A673 (cell line): Measurements from ENCODE around the gene VAV2. TPM values are rescaled to one million over a fixed set of nuclear protein-coding genes. Genes with fewer than 3 reads are reported as not detected.

Experiments
- BruUV-seq: library from RNA; stranded (reverse); fragments of 400-500 nt; replicated peaks from 2 replicates; lab custom pipeline; 2021; lab: Mats Ljungman, UMichigan
- CTCF ChIA-PET: fragments of 300-600 bp; sonication (Branson Sonifier 250); formaldehyde crosslinking; loops from one replicate; lab custom pipeline; 2022; ENCODE audit warnings: antibody characterized with exemption; lab: Charles Lee
- POLR2A ChIA-PET: fragments of 300-600 bp; sonication (Branson Sonifier 250); formaldehyde crosslinking; loops from one replicate; lab custom pipeline; 2022; ENCODE audit warnings: antibody characterized with exemption; ENCODE audit not compliant: low non-redundant PET; lab: Charles Lee
- DNase-seq: peaks from one replicate; pipeline ENCODE4 v3.0.0-alpha.2; 2015; ENCODE audit warnings: low spot score
- H3K27ac ChIP-seq: fragments of 200-600 bp; sonication (generic); 2 replicates; pipeline ENCODE4 v1.5.1; 2016; ENCODE audit warnings: mixed run types, low read depth, mild to moderate bottlenecking, mixed read lengths, antibody characterized with exemption, low read length; ENCODE audit not compliant: poor library complexity, severe bottlenecking
- H3K27me3 ChIP-seq: fragments of 200-600 bp; sonication (generic); replicated peaks from 2 replicates; pipeline ENCODE4 v1.6.1; 2017; ENCODE audit warnings: mixed run types, low read depth, mild to moderate bottlenecking, mixed read lengths, antibody characterized with exemption, low read length; ENCODE audit not compliant: insufficient read depth, poor library complexity
- H3K36me3 ChIP-seq: fragments of 200-600 bp; sonication (generic); 2 replicates; pipeline ENCODE4 v1.6.1; 2016; ENCODE audit warnings: mixed run types, mild to moderate bottlenecking, mixed read lengths, antibody characterized with exemption, low read length; ENCODE audit not compliant: insufficient read depth, poor library complexity, severe bottlenecking
- H3K4me1 ChIP-seq: fragments of 200-600 bp; sonication (generic); 2 replicates; pipeline ENCODE4 v1.6.1; 2017; ENCODE audit warnings: mixed run types, mild to moderate bottlenecking, mixed read lengths, antibody characterized with exemption, low read length; ENCODE audit not compliant: insufficient read depth, poor library complexity, severe bottlenecking
- H3K4me3 ChIP-seq: fragments of 200-600 bp; sonication (generic); 2 replicates; pipeline ENCODE4 v1.5.1; 2016; ENCODE audit warnings: low read depth, mixed run types, mild to moderate bottlenecking, mixed read lengths, low read length; ENCODE audit not compliant: poor library complexity, severe bottlenecking
- H3K9me3 ChIP-seq: fragments of 200-600 bp; sonication (generic); 2 replicates; pipeline ENCODE4 v1.6.1; 2016; ENCODE audit warnings: mixed run types, low read depth, mild to moderate bottlenecking, mixed read lengths, antibody characterized with exemption, low read length; ENCODE audit not compliant: poor library complexity, severe bottlenecking
- CTCF ChIP-seq: fragments of 300-800, 200-600 bp; sonication (generic); conservative IDR thresholded peaks from 2 replicates; pipeline ENCODE4 v1.5.1; 2017; ENCODE audit warnings: low read depth, mild to moderate bottlenecking, antibody characterized with exemption, low read length, moderate library complexity, mixed read lengths
- EZH2 ChIP-seq: fragments of 200-600 bp; sonication (generic); IDR thresholded peaks from 2 replicates; pipeline ENCODE4 v1.6.1; 2017; ENCODE audit warnings: borderline replicate concordance, low read depth, mild to moderate bottlenecking, mixed read lengths, antibody characterized with exemption, low read length; ENCODE audit not compliant: poor library complexity, severe bottlenecking
- intact Hi-C: fragments of 100-400 bp; cut with micrococcal nuclease; formaldehyde crosslinking; loops from one replicate; pipeline ENCODE4 v1.10.0; 2022; ENCODE audit not compliant: unreplicated experiment
- total RNA-seq: library from RNA; stranded (reverse); gene quantifications from 2 replicates; pipeline ENCODE4 v1.2.3, GENCODE V29; 2021

VAV2 gene
- total RNA-seq, 1 experiment from 2014 or later = 16.4 TPM

- DNase-seq = no peak
- Histone ChIP-seq H3K4me3 (no peak overlapping the region), H3K27ac (no peak overlapping the region), H3K9me3 (no peaks in the 10 kb centered on the region), H3K36me3 (no peaks in the 10 kb centered on the region), H3K4me1 (peaks cover 8% of the 10 kb centered on the region), H3K27me3 (no peaks in the 10 kb centered on the region)
- ChIA-PET POLR2A (no interaction called here), CTCF (no interaction called here)
- TF ChIP-seq EZH2 = no peak
- no peak for TF ChIP-seq CTCF
- intact Hi-C loops = no loop called here
- BruUV-seq = no TSS peak
These were observed 117.0 kb downstream of the VAV2 start for GRCh38 chr9:133875131-133875530.

GRCh38 chr9:133874659-133875058 is 117.5 kb downstream of the VAV2 start:
- H3K27ac ChIP-seq = no peak overlapping the region
- TF ChIP-seq EZH2 = no peak
- TF ChIP-seq CTCF = no peak
- ChIA-PET CTCF (no interaction called here), POLR2A (no interaction called here)
- no peak for DNase-seq
- H3K4me3 ChIP-seq = no peak overlapping the region
- H3K9me3 ChIP-seq = no peaks in the 10 kb centered on the region
- intact Hi-C loops = no loop called here
- no peaks in the 10 kb centered on the region for H3K27me3 ChIP-seq
- BruUV-seq = no TSS peak
- H3K4me1 ChIP-seq = peaks cover 8% of the 10 kb centered on the region
- H3K36me3 ChIP-seq = no peaks in the 10 kb centered on the region

- no TSS peak for BruUV-seq
- H3K4me1 ChIP-seq = peaks cover 8% of the 10 kb centered on the region
- peak overlapping the region; percentile 16 for H3K27ac ChIP-seq
- no peaks in the 10 kb centered on the region for H3K36me3 ChIP-seq
- ChIA-PET POLR2A (no interaction called here), CTCF (no interaction called here)
- DNase-seq = no peak
- intact Hi-C loops = no loop called here
- no peaks in the 10 kb centered on the region for H3K27me3 ChIP-seq
- H3K9me3 ChIP-seq = no peaks in the 10 kb centered on the region
- TF ChIP-seq EZH2 = no peak
- no peak for TF ChIP-seq CTCF
- H3K4me3 ChIP-seq = no peak overlapping the region
These were observed 118.0 kb downstream of the VAV2 start for GRCh38 chr9:133874060-133874657.
